Left ventricle myocardium superior (tissue), 1 donor: ENCODE results near the gene FFAR3. TPM values are rescaled to one million over a fixed set of nuclear protein-coding genes. Genes with fewer than 3 reads are reported as not detected.

Experiments used
- microRNA-seq: library from miRNA; unstranded; fragments of <30 nt; microRNA quantifications from one replicate; pipeline ENCODE4 v1.2.0, GENCODE V29; 2020; ENCODE audit warnings: borderline number of aligned reads
- total RNA-seq: library from RNA; stranded (reverse); fragmentation: NEBNext Ultra II Directional; extraction: Animal tissue kit (Norgen Biotek cat#: 25700); gene quantifications from one replicate; pipeline ENCODE4 v1.2.1, GENCODE V29; 2021
- donor health status: DM: no; HTN: yes; CAD: no; lungs with severe emphysema.

FFAR3 gene
- total RNA-seq, 1 donor from 2014 or later = not detected

Small RNA genes lying within 50 kb of the gene (microRNA-seq; reads per million reads assigned to microRNA genes)
- gene MIR5196 = not detected

Other genes starting within 250 kb of the FFAR3 start
- 3.1 TPM for gene FXYD3, start 242.6 kb upstream of the FFAR3 start, total RNA-seq
- 9.0 TPM for gene LGI4, start 223.4 kb upstream of the FFAR3 start, total RNA-seq
- 489 TPM for gene FXYD1, start 219.6 kb upstream of the FFAR3 start, total RNA-seq
- not detected for gene FXYD7, start 215.2 kb upstream of the FFAR3 start, total RNA-seq
- 21.2 TPM for gene FXYD5, start 203.7 kb upstream of the FFAR3 start, total RNA-seq
- gene FAM187B, start 129.7 kb upstream of the FFAR3 start, total RNA-seq = not detected
- gene LSR, start 109.5 kb upstream of the FFAR3 start, total RNA-seq = 6.1 TPM
- gene USF2, start 89.5 kb upstream of the FFAR3 start, total RNA-seq = 170 TPM
- not detected for gene HAMP, start 75.9 kb upstream of the FFAR3 start, total RNA-seq
- not detected for gene MAG, start 66.3 kb upstream of the FFAR3 start, total RNA-seq
- 0.52 TPM for gene CD22, start 29.3 kb upstream of the FFAR3 start, total RNA-seq
- gene FFAR1, start 10.6 kb upstream of the FFAR3 start, total RNA-seq = not detected
- gene GPR42, start 12.6 kb downstream of the FFAR3 start, total RNA-seq = not detected
- 0.27 TPM for gene FFAR2, start 89.8 kb downstream of the FFAR3 start, total RNA-seq
- not detected for gene KRTDAP, start 132.0 kb downstream of the FFAR3 start, total RNA-seq
- gene DMKN, start 155.2 kb downstream of the FFAR3 start, total RNA-seq = 16.1 TPM
- gene SBSN, start 169.9 kb downstream of the FFAR3 start, total RNA-seq = not detected
- not detected for gene GAPDHS, start 175.0 kb downstream of the FFAR3 start, total RNA-seq
- 84.4 TPM for gene TMEM147, start 187.2 kb downstream of the FFAR3 start, total RNA-seq
- gene ATP4A, start 205.2 kb downstream of the FFAR3 start, total RNA-seq = not detected
- gene PMIS2, start 227.7 kb downstream of the FFAR3 start, total RNA-seq = not detected